HG02870 (cell line): ENCODE results near the gene TCAP.

Experiments used
- ATAC-seq: cut with Tn5 transposase; IDR thresholded peaks from one replicate; pipeline ENCODE4 v1.9.1; 2021; ENCODE audit warnings: mild to moderate bottlenecking, moderate library complexity; ENCODE audit not compliant: unreplicated experiment

TCAP gene

DNA sequence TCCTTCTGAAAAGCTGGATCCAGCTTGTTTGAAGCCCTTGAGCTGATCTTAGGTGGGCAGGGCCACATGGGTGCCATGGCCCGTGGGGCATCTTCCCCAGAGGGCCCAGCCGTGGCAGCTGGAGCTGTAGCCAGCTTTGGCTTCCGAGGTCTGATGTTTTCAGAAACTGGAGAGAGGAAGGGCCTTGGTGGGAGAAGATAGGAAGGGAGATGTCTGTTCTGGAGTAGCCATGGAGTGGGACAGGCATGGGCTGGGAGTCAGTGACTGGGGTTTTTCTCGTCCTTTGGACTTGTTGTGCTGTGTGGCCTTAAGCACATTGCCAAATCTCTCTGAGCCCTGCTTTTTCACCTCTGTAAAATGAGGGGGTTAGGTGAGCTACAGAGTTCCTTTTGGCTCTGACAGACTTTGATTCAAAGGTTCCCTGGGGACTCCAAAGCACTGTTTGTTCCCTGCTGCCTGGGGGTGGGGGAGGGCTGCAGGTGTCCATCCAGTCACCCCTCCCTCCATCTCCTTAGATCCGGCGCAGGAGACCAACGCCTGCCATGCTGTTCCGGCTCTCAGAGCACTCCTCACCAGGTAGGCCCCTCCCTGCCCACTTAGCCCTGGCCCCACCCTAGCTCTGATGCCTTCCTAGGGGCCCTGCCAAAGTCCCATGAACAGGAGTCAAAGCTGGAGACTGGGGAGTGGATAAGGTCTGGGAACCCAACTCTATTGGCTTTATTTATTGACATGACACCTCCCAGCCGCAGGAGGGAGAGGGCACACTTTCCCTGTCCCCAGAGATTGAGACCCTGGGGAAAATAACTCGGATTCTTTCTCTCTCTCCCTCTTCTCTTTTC, 36.3 kb upstream of the TCAP start:
- no peak for ATAC-seq

DNA sequence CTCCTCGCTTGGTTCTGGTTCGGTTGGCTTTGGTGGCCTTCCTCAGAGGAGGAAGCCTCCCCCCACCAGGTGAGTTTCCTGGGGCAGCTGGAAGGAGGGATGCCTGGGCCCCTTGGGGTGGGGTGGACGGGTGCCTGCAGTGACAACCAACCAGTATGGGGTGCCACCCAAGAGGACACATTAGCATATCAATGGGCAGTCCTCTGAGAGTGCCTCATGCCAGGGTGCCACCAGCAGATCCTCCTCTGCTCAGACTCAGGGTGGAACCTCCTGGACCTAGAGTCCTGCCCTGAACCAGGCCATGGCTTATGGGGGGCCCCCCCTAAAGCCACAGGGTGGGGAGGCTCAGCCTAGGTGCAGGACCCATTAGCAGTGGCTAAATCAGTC, 35.7 kb upstream of the TCAP start:
- ATAC-seq, result no peak

DNA sequence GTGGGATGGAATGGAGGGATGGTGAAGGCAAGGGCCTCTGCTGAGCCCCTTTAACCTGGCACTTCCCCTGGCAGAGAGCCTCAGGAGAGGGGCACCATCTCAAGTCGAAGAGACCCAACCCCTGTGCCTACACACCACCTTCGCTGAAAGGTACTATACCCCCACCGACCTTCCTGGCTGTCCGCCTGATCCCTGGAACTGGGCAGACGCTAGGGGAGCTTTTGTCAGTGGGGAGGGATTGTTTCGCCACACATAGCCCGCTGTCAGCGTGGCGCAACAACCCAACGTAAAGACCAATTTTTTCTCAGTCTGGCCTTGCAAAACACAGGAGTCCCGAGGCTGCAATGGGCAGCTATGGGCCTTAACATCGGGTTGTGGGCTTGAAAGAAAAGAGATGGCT, 35.3 kb upstream of the TCAP start:
- no peak for ATAC-seq

DNA sequence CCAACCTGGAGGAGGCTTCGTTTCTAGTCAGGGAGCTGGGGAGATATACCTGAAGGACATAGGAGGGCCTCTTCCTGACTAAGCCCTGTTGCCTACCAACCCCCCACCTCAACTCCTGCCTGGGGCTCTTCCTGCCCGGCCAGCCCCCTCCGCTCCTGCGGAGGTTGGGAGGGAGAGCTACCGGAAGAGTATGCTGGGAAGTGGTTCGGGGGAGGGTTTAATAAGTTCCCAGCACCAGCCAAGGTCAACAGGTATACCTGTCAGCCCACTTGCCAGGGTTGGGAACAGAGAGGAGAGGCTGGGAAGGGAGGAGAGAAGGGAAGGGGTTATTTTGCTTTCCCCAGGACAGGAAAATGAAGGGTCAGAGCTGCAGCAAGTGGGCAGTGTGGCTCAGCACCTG, 33.7 kb upstream of the TCAP start:
- ATAC-seq, result no peak

DNA sequence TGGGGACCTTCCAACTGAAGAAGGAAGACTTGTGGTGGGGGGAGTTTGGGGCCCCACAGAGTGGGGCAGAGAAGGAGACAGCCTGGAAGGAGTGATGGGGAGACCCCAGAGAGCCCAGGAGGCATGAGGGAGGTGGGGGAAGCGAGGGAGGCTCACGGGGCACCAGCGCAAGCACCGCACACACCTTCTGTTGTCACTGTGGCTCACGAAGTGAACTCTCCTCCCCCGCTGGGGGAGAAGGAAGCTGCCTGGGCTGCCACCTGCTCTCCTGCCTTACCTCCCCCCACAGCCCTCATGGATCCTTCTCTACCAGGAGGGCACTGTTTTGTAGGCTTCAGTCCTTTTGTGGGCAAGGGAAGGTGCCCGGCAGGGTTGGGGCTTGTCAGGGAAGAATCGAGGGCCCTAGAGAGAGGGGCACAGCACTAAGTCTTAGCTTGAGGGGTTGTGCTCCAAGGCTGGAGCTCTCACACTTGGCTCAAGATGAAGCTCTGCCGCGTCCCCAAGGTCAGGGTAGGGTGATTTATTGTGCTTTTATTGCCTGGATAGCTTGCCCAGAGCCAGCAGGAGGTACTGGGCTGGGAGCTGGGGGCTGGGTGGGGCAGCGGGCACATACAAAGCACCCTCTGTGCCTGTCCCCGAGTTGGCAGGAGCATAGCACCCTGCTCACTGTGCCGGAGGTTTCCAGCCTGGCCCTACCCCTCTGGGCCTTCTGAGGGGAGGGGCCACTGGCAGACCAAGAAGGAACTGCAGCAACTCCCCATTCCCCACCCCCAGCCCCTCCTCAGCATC, 32.8 kb upstream of the TCAP start:
- ATAC-seq, result no peak

DNA sequence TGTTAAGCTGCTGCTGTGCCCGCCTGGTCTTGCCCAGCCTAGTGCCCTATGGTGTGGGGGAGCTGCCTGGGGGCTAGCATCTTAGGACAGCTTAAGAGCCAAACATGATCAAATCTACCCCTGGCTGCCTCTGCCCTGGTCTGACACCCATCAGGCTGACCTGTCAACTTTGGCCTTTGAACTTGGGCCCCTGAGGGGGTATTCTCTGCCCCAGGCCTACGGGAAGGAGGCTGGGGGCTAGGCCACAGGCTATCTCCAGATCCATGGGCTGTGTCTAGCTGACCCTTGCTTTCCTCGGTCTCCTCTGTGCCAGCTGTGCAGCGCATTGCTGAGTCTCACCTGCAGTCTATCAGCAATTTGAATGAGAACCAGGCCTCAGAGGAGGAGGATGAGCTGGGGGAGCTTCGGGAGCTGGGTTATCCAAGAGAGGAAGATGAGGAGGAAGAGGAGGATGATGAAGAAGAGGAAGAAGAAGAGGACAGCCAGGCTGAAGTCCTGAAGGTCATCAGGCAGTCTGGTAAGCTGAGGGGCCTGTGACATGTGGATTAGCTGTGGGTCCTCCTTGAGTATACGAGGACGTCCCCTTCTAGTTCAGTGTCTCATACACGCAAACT, 31.5 kb upstream of the TCAP start:
- no peak for ATAC-seq

DNA sequence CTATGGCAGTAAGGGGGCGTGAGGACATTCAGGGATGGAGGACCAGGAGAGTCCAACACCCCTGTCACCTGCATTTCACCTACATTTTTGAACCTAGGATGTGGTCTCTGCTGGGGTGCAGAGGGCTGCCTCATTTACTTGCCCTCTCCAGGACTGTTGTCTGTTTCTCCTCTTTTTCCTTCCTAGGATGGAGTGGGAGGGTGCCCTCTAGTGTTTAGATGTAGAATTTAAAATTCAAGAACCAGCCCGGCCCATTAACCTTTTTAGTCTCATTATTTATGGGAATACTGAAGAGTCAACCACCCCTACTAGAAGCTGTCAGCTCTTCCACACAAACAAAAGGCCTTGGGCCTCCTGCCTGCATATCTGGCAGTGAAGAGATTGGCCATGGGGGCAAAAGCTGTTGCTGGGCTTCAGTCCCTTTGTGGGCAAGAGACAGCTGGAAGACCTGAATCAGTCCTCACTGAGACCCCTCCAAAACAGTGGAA, 30.7 kb upstream of the TCAP start:
- no peak for ATAC-seq

DNA sequence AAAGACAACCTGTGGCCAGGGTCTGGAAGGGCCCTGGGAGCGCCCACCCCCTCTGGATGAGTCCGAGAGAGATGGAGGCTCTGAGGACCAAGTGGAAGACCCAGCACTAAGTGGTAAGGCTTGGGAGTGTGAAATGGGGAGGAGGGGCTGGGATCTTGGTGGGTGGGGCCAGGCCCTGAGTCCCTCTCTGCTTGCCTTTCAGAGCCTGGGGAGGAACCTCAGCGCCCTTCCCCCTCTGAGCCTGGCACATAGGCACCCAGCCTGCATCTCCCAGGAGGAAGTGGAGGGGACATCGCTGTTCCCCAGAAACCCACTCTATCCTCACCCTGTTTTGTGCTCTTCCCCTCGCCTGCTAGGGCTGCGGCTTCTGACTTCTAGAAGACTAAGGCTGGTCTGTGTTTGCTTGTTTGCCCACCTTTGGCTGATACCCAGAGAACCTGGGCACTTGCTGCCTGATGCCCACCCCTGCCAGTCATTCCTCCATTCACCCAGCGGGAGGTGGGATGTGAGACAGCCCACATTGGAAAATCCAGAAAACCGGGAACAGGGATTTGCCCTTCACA, 29.5 kb upstream of the TCAP start:
- no peak for ATAC-seq

DNA sequence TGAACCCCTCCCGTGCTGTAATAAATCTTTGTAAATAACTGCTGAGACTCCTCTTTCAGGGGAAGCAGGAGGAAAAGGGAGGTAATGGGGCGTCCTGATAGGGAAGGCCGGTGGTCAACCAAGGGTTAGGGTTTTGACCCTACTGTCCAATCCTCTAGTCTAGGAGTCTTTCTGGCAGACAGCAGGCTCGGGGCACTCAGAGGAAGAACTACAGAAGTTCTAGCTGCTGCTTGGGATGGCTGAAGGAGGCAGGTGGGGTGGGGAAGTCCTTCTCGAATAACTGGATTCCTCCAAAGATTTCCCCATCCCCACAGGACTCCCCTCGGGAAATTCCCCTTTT, 28.6 kb upstream of the TCAP start:
- ATAC-seq, result peak; percentile 10

DNA sequence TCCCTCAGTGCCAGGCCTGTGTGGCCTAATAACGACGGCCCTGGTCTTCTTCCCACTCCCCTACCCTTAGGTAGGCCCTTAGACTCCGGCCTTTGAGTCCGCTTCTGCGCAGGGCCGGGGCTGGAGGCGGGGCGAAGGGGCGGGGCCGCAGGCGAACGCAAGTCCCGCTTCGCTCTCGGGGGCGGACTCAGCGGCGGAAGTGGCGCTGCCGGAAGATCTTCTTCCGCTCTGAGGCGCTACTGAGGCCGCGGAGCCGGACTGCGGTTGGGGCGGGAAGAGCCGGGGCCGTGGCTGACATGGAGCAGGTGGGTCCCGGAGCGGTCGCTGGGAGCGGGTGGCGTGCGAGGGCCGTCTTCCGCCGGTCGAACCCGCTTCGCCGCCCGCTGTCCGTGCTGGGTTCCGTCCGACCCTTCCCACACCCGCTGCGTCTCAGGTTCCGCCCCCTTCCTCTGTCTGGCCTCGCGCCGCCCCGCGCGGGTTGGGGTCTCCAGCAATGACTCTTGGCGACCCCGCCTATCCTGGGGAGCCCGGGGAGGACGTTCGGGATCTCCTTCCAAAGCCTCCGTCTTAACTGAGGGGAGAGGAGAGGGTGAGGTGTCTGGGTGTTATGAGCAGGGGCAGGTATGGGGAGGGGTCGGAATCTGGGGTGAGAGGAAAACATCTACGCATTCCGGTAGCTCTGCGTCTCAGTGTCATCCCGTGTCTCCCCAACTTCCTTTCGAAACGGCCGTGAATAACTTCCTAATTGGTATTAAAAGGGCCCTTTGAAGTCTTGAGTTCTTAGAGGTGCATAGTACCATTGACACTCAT, 28.0 kb upstream of the TCAP start, which contains the start of gene STARD3:
TSS of gene STARD3 (plus strand) at position 218 of the 810 bp plus-strand sequence. CDS start 16,388 bp downstream, outside the sequence.
- peak; percentile 72 for ATAC-seq

DNA sequence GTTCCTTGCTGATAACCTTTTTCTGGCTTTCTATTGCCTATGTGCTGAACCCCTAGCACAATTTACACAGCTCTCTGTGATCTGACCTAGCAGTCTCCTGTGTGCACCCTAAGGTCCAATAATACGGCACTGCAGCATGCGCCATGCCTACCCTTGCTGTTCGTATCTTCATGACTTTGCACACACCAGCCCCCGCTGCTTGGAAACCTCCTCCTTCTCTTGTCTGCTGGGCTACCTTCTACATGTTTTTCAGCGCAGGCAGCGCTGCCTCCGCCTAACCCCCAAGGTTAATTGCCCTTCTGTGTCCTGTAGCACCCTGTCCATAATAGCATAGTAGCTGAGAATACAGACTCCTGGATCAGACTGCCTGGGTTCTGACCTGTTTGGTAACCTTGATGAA, 26.8 kb upstream of the TCAP start:
- no peak for ATAC-seq

DNA sequence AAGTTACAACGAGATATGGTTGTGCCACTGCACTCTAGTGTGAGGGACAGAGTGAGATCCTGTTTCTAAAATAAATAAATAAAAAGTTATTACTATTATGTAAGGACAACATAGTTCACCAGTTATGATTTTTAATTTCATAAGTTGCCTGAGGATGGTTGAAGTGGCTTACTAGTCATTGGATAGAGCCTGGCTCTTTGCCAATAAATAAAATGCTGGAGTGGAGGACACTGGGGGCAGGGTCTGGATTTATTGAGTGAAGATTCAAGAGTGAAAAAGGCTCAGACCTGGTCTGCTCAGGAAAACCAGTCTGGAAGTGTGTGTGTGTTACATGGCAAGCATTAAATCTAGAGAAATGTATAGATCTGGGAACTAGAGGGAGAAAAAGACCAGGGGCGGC, 26.1 kb upstream of the TCAP start:
- no peak for ATAC-seq

DNA sequence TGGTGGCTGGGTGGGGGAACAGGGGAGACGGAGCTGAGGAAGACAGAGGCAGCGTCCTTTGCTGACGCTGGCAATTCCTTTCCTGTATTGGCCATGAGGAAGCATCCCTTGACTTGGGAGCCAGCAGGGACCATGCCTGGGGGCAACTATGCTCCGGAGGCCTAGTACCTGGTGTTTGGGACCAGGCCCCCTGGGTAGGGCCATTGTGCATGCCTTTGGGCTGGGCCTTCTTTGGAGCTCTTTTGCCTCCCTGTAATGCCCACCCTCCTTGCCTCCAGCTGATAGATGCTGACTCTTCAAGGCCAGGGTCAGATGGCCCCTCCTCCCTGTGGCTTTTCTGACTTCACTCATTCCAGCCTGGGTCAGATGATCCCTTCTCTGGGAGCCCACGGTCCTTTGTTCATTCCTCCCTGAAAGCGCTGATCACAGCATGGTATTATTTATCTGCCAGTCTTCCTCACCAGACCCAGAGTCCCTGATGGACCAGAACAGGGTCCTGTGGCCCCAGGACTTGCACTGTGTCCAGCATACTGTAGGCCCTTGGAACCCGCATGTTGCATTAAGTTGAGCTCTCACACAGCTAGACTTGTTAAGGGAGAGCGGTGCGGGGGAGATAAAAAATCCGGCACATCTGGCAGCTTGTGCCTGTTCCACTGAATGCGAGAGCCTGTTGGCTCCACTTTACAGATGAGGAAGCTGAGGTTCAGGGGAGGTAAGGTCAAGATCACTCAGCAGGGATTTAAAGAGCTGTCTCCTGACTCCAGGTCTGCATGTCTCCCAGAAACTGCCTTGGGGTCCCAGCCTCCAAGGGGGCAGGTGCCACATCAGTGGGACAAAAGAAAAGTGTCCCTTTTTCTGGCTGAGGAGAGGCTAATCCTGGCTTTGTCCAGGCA, 25.3 kb upstream of the TCAP start:
- no peak for ATAC-seq

DNA sequence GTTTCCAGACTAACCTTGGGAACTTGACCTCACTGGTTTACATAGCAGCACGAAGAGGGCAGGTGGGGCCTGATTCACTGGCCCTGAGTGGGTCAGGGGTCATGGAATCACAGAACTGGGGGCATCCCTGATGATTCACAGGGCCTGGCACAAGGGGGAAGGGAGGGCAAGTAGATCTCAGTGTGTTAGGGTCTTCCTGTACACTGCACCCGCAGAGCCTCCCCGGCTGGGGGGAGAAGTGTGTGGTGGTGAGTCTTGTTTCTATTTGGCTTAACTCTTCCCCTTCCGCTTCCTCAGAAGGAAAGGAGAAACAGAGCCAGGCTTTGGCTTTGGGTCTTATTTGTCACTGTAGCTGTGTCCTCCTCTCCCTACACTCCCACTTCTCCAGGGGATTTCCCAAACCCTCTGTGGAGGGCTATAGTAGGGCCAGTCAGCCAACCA, 24.5 kb upstream of the TCAP start:
- ATAC-seq, result no peak

DNA sequence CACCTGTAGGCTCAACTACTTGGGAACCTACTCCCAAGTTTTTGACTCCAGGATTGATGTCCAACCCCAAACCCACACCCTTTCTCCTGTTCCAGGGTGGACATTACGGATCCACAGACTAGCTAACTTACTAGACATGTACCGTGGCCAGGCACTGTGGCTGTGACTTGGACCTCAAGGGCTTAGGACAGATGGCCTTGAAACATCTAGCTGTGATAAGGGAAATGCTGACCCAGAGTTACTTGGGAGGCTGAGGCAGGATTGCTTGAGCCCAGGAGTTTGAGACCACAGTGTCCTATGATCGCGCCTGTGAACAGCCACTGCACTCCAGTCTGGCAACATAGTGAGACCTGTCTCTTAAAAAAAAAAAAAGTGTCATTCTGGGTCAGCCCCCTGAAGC, 24.1 kb upstream of the TCAP start:
- no peak for ATAC-seq

DNA sequence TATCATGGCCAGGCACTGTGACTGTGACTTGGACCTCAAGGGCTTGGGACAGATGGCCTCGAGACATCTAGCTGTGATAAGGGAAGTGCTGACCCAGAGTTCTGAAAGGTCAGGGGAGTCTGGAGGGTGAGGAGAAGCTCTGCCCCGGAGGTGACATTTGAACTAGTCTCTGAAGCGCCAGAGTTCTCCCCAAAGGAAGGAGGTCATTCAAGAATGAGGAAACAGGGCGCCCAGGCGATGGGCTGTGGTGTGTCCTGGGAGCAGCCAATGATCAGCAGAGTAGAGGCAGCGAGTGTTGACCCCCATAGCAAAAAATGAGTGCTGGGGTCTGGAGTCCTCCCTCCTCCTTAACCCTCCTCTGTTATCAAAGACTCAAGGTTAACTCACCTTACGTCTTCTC, 23.3 kb upstream of the TCAP start:
- no peak for ATAC-seq

DNA sequence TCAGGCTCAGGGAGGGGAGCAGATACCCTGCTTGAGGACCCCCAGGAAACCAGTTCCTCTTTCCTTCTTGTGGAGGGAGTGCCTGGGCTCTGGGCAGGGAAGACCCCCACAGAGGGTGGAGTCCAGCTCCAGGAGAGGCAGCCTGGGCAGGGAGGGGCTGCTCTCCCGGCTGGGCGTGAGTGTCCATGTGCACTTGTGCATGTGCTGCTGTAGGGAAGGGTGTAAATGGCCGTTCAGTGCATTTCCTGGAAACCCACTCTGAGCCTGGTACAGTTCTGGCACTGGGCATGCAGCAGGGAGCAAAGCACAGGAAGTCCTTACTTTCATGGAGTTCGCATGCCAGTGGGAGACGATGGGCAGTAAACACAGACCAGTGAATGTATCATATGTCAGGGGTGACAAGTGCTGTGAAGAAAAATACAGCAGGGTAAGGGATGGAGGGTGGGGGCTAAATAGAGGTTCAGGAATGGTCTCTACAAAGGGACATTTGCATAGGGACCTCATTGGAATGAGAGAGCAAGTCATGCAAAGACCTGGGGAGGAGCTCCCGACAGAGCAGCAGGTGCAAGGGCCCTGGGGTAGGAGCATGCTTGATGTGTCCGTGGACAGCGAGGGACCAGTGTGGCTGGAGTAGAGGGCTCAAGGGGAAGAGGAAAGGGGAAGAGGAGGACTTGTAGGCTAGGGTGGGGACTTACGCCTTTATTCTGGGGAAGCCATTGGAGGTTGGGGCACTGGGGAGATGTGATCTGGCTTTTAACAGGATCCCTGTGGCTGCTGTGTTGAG, 22.7 kb upstream of the TCAP start:
- ATAC-seq, result no peak

DNA sequence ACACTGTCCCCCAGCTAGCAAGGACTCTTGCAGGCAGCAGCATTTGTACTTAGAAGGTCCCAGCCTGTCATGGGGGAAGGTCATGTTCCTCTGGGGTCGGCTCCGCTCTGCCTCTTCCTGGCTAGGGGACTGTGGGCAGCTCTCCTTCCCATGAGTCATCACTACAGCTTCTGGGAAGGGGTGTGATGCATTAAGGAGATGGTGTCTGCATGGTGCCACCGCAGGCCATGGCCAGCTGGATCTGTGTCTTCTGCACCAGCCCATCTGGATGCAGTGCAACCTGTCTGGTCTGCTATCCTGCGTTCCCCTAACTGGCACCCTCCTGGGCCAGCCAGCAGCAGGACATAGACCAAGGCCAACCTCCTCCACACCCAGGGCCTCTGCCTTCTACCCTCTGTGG, 21.9 kb upstream of the TCAP start:
- no peak for ATAC-seq

DNA sequence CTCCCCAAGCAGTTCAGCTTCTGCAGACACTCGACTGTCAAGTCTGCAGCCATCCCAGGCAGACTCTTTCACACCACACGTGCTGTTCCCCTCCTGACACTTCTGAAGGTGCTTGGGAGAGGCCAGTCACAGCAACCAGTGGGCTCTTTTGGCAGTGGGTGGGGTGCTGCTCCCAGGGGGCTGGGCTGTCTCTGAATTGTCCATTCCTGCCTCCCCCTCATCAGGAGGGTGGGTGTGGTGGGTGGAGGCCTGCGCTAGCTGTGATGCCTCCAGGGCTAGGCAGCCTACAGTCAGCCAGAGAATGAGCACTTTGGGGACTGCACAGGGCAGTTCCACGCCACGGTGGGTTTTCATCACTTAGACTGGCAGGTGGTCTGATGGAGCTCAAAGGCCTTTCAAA, 17.9 kb upstream of the TCAP start:
- no peak for ATAC-seq
